ENCODE data around the gene TEX22. TPM values are rescaled to one million over a fixed set of nuclear protein-coding genes. Genes with fewer than 3 reads are reported as not detected.
A peak's percentile ranks its signal among the peaks of the same experiment; 100 is the strongest.

The TEX22 gene
- polyA plus RNA-seq, 3 donors: 0.52 to 2.2 (median 0.57) TPM

GRCh38 chr14:105367116-105368031 is 31.0 kb upstream of the TEX22 start:
- peaks cover 6% of the 10 kb centered on the region for H4K20me1 ChIP-seq (ENCODE audit: insufficient read depth, low read length)
- no peak for DNase-seq
- peaks cover 15 to 23% of the 10 kb centered on the region in 2 donors for H3K36me3 ChIP-seq (replicated peaks in 1 of 2; ENCODE audit: control insufficient read depth in 1 of 2, insufficient read depth in 2 of 2, low read length in 2 of 2)
- intact Hi-C loops (cut with micrococcal nuclease): no loop called here
- WGBS (ENCODE audit: insufficient coverage): 94% methylated on average over 33 of the region's 34 CpGs
- peaks cover 0 to 4% of the 10 kb centered on the region in 2 donors for H3K27me3 ChIP-seq (ENCODE audit: control insufficient read depth in 2 of 2, insufficient read depth in 2 of 2, low read length in 2 of 2)
- H3K9ac ChIP-seq (ENCODE audit: insufficient read depth, low read length, poor library complexity, severe bottlenecking): no peak overlapping the region
- H3K4me3 ChIP-seq (replicated peaks in 1 of 3; ENCODE audit: low read depth in 2 of 3, low read length in 3 of 3): no peak overlapping the region
- Mint-ChIP-seq H3K4me1 (peaks cover 8% of the 10 kb centered on the region), H3K27me3 (ENCODE audit: low read depth in 3 of 3) (peaks cover 8 to 17% (median 15%) of the 10 kb centered on the region in 3 donors), H3K4me3 (no peak overlapping the region), H3K9me3 (peaks cover 0 to 3% (median 0%) of the 10 kb centered on the region in 7 donors), H3K36me3 (peaks cover 18 to 27% of the 10 kb centered on the region in 2 donors), H3K27ac (no peak overlapping the region)
- no peak overlapping the region for H3K27ac ChIP-seq (ENCODE audit: low read depth in 1 of 2, low read length in 2 of 2)
- no peak for TF ChIP-seq CTCF (IDR thresholded peaks at IDR 0.05)
- peaks cover 3 to 6% of the 10 kb centered on the region in 2 donors for H3K4me1 ChIP-seq (ENCODE audit: control insufficient read depth in 1 of 2, insufficient read depth in 2 of 2, low read length in 2 of 2)
- H3K4me2 ChIP-seq (replicated peaks; ENCODE audit: extremely low read depth, low read length, poor library complexity, severe bottlenecking): no peak overlapping the region
- H2AFZ ChIP-seq (ENCODE audit: insufficient read depth, low read depth, low read length, poor library complexity, severe bottlenecking): no peak overlapping the region
- H3K9me3 ChIP-seq (replicated peaks in 1 of 2; ENCODE audit: control insufficient read depth in 1 of 2, insufficient read depth in 1 of 2, low read length in 2 of 2): no peaks in the 10 kb centered on the region
- no peaks in the 10 kb centered on the region for H3K79me2 ChIP-seq (ENCODE audit: insufficient read depth, low read length)

GRCh38 chr14:105368032-105368417 is 30.3 kb upstream of the TEX22 start:
- DNase-seq: no peak
- Histone ChIP-seq H3K27ac (ENCODE audit: low read depth in 1 of 2, low read length in 2 of 2) (no peak overlapping the region), H3K4me1 (ENCODE audit: control insufficient read depth in 1 of 2, insufficient read depth in 2 of 2, low read length in 2 of 2) (peaks cover 3 to 6% of the 10 kb centered on the region in 2 donors), H3K9me3 (replicated peaks in 1 of 2; ENCODE audit: control insufficient read depth in 1 of 2, insufficient read depth in 1 of 2, low read length in 2 of 2) (no peaks in the 10 kb centered on the region), H4K20me1 (ENCODE audit: insufficient read depth, low read length) (peaks cover 6% of the 10 kb centered on the region), H3K9ac (ENCODE audit: insufficient read depth, low read length, poor library complexity, severe bottlenecking) (no peak overlapping the region), H3K4me3 (replicated peaks in 1 of 3; ENCODE audit: low read depth in 2 of 3, low read length in 3 of 3) (no peak overlapping the region), H3K27me3 (ENCODE audit: control insufficient read depth in 2 of 2, insufficient read depth in 2 of 2, low read length in 2 of 2) (peaks cover 0 to 4% of the 10 kb centered on the region in 2 donors), H3K79me2 (ENCODE audit: insufficient read depth, low read length) (no peaks in the 10 kb centered on the region), H3K36me3 (replicated peaks in 1 of 2; ENCODE audit: control insufficient read depth in 1 of 2, insufficient read depth in 2 of 2, low read length in 2 of 2) (peaks cover 15 to 23% of the 10 kb centered on the region in 2 donors), H3K4me2 (replicated peaks; ENCODE audit: extremely low read depth, low read length, poor library complexity, severe bottlenecking) (no peak overlapping the region), H2AFZ (ENCODE audit: insufficient read depth, low read depth, low read length, poor library complexity, severe bottlenecking) (no peak overlapping the region)
- 98% methylated on average over 20 of the region's 20 CpGs for WGBS (ENCODE audit: insufficient coverage)
- H3K27ac Mint-ChIP-seq: peak overlapping the region in 1 of 7 donors; percentile 66
- H3K9me3 Mint-ChIP-seq: no peaks in the 10 kb centered on the region
- no peak for TF ChIP-seq CTCF (IDR thresholded peaks at IDR 0.05)
- peaks cover 18 to 27% of the 10 kb centered on the region in 2 donors for H3K36me3 Mint-ChIP-seq
- peaks cover 8% of the 10 kb centered on the region for H3K4me1 Mint-ChIP-seq
- peaks cover 8 to 17% (median 15%) of the 10 kb centered on the region in 3 donors for H3K27me3 Mint-ChIP-seq (ENCODE audit: low read depth in 3 of 3)
- intact Hi-C loops (cut with micrococcal nuclease): no loop called here
- H3K4me3 Mint-ChIP-seq: no peak overlapping the region
